Gastrocnemius medialis (tissue), 4 donors: ENCODE data around the gene CTTNBP2.

Experiments
- CTCF ChIP-seq, 5 experiments: fragments of 450-650 bp in 3 of 5; fragments of 200-600 bp in 2 of 5; sonication (generic) in 2 of 5; IDR thresholded peaks in 4 of 5; conservative IDR thresholded peaks in 1 of 5; 1 replicate in 4 of 5; 2 replicates in 1 of 5; pipeline ENCODE4 v1.5.1; 2016 to 2019; ENCODE audit warnings: antibody characterized with exemption in 5 of 5, mild to moderate bottlenecking in 3 of 5, moderate library complexity in 3 of 5
- POLR2A ChIP-seq, 2 donors: fragments of 450-650 bp; IDR thresholded peaks; one replicate each; pipeline ENCODE4 v1.6.1; 2017; ENCODE audit warnings: antibody characterized with exemption in 2 of 2, mild to moderate bottlenecking in 2 of 2, moderate library complexity in 2 of 2

GRCh38 chr7:117775801-117776200 is 97.4 kb downstream of the CTTNBP2 start:
- no peak for TF ChIP-seq CTCF (IDR thresholded peaks at IDR 0.05 in 4 of 5, conservative IDR thresholded peaks at IDR 0.05 in 1 of 5)
- TF ChIP-seq POLR2A (IDR thresholded peaks at IDR 0.05) = no peak
